ENCODE measurements around the gene TMEM129.

DNA sequence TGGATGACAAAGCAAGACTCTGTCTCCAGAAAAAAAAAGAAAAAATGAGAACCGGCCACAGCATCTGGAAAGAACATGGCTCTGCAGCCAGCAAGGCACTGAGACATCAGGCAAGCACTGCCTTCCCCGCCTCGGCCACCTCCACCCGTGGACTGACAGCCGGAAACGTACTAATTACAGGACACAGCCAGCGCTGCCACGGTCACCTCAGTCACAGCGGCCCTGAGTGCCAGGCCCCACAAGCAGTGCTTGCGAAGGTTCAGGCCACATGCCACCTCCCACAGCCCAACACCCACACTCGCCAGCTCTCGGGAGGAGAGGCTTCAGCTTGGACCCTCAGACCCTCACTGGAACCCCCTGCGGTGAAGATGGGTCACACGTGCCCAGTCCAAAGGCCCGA, 53.9 kb downstream of the TMEM129 start:
- TF ChIP-seq, protein P1, sequence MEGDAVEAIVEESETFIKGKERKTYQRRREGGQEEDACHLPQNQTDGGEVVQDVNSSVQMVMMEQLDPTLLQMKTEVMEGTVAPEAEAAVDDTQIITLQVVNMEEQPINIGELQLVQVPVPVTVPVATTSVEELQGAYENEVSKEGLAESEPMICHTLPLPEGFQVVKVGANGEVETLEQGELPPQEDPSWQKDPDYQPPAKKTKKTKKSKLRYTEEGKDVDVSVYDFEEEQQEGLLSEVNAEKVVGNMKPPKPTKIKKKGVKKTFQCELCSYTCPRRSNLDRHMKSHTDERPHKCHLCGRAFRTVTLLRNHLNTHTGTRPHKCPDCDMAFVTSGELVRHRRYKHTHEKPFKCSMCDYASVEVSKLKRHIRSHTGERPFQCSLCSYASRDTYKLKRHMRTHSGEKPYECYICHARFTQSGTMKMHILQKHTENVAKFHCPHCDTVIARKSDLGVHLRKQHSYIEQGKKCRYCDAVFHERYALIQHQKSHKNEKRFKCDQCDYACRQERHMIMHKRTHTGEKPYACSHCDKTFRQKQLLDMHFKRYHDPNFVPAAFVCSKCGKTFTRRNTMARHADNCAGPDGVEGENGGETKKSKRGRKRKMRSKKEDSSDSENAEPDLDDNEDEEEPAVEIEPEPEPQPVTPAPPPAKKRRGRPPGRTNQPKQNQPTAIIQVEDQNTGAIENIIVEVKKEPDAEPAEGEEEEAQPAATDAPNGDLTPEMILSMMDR (conservative IDR thresholded peaks at IDR 0.05): no peak
- no peak for TF ChIP-seq EZH2 (IDR thresholded peaks at IDR 0.05; ENCODE audit: low read depth)

Data from PC-9 (cell line).